ENCODE data around the gene NEK11.

NEK11 gene

GRCh38 chr3:131042271-131042985, 15.8 kb downstream of the NEK11 start:
- DNase-seq, result peak; percentile 8

- DNase-seq, result no peak
These were observed 20.9 kb downstream of the NEK11 start for GRCh38 chr3:131047582-131047981.

GRCh38 chr3:131048030-131048429, 21.4 kb downstream of the NEK11 start:
- no peak for DNase-seq

GRCh38 chr3:131050001-131050400, 23.3 kb downstream of the NEK11 start:
- no peak for DNase-seq

GRCh38 chr3:131053043-131053859, 26.6 kb downstream of the NEK11 start:
- DNase-seq, result no peak

GRCh38 chr3:131067983-131068382, 41.3 kb downstream of the NEK11 start:
- no peak for DNase-seq

- DNase-seq, result no peak
These were observed 45.5 kb downstream of the NEK11 start for GRCh38 chr3:131072099-131072559.

GRCh38 chr3:131072845-131073244, 46.2 kb downstream of the NEK11 start:
- DNase-seq, result no peak

GRCh38 chr3:131075632-131076328, 49.1 kb downstream of the NEK11 start:
- DNase-seq, result no peak

- no peak for DNase-seq
These were observed 51.2 kb downstream of the NEK11 start for GRCh38 chr3:131077904-131078303.

- no peak for DNase-seq
These were observed 52.4 kb downstream of the NEK11 start for GRCh38 chr3:131079086-131079485.

- DNase-seq, result no peak
These were observed 54.5 kb downstream of the NEK11 start for GRCh38 chr3:131081224-131081623.

- DNase-seq, result no peak
These were observed 55.6 kb downstream of the NEK11 start for GRCh38 chr3:131082246-131082645.

GRCh38 chr3:131082871-131083863, 56.5 kb downstream of the NEK11 start:
- DNase-seq, result no peak

GRCh38 chr3:131091768-131092167, 65.1 kb downstream of the NEK11 start:
- no peak for DNase-seq

- DNase-seq, result no peak
These were observed 81.2 kb downstream of the NEK11 start for GRCh38 chr3:131107637-131108433.

GRCh38 chr3:131109156-131109555, 82.5 kb downstream of the NEK11 start:
- DNase-seq, result no peak

- no peak for DNase-seq
These were observed 83.4 kb downstream of the NEK11 start for GRCh38 chr3:131110087-131110486.

GRCh38 chr3:131114256-131114655, 87.6 kb downstream of the NEK11 start:
- no peak for DNase-seq

GRCh38 chr3:131125684-131126083, 99.0 kb downstream of the NEK11 start:
- DNase-seq, result no peak

GRCh38 chr3:131140891-131141290, 114.2 kb downstream of the NEK11 start:
- no peak for DNase-seq
